Activated CD4-positive, alpha-beta memory T cell treated with anti-CD3 and anti-CD28 coated beads for 36 hours (primary cell): ENCODE results near the gene NTMT1. TPM values are rescaled to one million over a fixed set of nuclear protein-coding genes. Genes with fewer than 3 reads are reported as not detected.

ENCODE experiments used
- CTCF ChIA-PET: fragments of 350-600 bp; sonication (Branson Sonifier 250); formaldehyde crosslinking; loops from one replicate; lab custom pipeline; 2021; ENCODE audit warnings: antibody characterized with exemption, inconsistent platforms; lab: Charles Lee
- POLR2A ChIA-PET: fragments of 350-600 bp; sonication (Branson Sonifier 250); formaldehyde crosslinking; loops from one replicate; lab custom pipeline; 2021; ENCODE audit warnings: antibody characterized with exemption; lab: Charles Lee
- DNase-seq: peaks from one replicate; pipeline ENCODE4 v3.0.0-alpha.2; 2020
- H3K27ac Mint-ChIP-seq: one replicate; pipeline ENCODE4 v1.8.0; 2021; ENCODE audit warnings: mixed read lengths
- H3K27me3 Mint-ChIP-seq: one replicate; pipeline ENCODE4 v1.8.0; 2021; ENCODE audit warnings: mixed read lengths
- H3K36me3 Mint-ChIP-seq: one replicate; pipeline ENCODE4 v1.8.0; 2021; ENCODE audit warnings: mixed read lengths
- H3K4me1 Mint-ChIP-seq: one replicate; pipeline ENCODE4 v1.8.0; 2021; ENCODE audit warnings: low read depth, mixed read lengths
- H3K4me3 Mint-ChIP-seq: one replicate; pipeline ENCODE4 v1.8.0; 2021; ENCODE audit warnings: mild to moderate bottlenecking, mixed read lengths
- H3K9me3 Mint-ChIP-seq: one replicate; pipeline ENCODE4 v1.8.0; 2021; ENCODE audit warnings: mixed read lengths
- intact Hi-C: fragments of 100-400 bp; cut with micrococcal nuclease; formaldehyde crosslinking; loops from one replicate; pipeline ENCODE4 v1.15.1; 2023
- total RNA-seq, 2 experiments: library from RNA; stranded (reverse); gene quantifications; one replicate each; pipeline ENCODE4 v1.2.3, GENCODE V29; 2021

NTMT1 gene
- total RNA-seq, 2 experiments from 2014 or later: 59.9 to 64.6 TPM

GRCh38 chr9:129610213-129610472 is 15.8 kb upstream of the NTMT1 start:
- no peaks in the 10 kb centered on the region for H3K9me3 Mint-ChIP-seq
- ChIA-PET CTCF (no interaction called here), POLR2A (no interaction called here)
- intact Hi-C loops: loop anchor here (2.0 to 5.0 kb wide), 4 partner anchors 288 to 479 kb away; no protein-coding TSS in a partner anchor
- no peaks in the 10 kb centered on the region for H3K36me3 Mint-ChIP-seq
- H3K4me3 Mint-ChIP-seq: peak overlapping the region; percentile 37
- DNase-seq: no peak
- no peak overlapping the region for H3K27ac Mint-ChIP-seq
- peaks cover 31% of the 10 kb centered on the region for H3K4me1 Mint-ChIP-seq
- peaks cover 2% of the 10 kb centered on the region for H3K27me3 Mint-ChIP-seq

DNA sequence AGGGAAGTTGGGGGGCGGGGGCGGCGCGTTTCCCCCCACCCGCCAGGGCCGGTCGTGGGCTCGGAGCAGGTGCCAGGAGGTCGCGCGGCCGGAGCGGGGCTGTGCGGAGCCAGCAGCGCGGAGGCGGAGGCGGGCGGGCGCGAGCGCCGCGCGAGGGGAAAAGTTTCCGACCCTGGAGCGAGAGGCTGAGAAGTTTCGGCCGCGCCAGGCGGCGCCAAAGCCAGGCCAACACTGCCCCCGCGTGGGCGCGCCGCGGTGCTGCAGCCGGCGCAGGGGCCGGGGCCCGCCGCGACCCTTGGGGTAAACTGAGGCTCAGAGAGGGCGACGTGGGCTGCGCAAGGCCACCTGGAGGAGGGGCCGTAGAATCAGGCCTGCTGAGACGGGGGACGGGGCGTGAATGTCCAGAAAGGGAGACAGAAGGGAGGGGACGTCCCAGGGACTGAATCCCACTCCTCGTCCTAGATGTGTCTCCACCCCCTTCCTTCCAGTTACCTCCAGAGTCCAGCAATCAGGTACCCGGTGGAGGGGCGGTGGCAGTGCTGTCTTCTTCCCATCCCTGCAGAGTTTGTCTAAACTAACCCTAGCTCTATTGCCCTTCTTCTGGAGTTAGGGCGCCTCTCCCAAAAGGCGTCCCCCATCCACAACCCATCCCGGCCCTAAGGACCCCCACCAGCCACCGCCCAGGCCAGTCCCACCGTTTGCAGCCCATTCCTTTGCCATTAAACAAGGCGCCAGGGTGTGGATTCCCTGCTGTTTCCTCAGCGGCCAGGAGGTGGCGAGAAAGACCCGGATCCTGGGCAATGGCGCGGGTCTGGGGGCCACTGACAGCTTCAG is 15.3 kb upstream of the NTMT1 start:
- no peaks in the 10 kb centered on the region for H3K9me3 Mint-ChIP-seq
- peak; percentile 84 for DNase-seq
- intact Hi-C loops: loop anchor here (1.0 to 5.0 kb wide), 5 partner anchors 14 to 480 kb away; no protein-coding TSS in a partner anchor
- H3K4me3 Mint-ChIP-seq: peak overlapping the region; percentile 69
- peaks cover 2% of the 10 kb centered on the region for H3K27me3 Mint-ChIP-seq
- POLR2A ChIA-PET: interaction anchor here (1.2 kb wide), 1 partner anchor 472 kb away, joined by 4 read pairs; no protein-coding TSS in a partner anchor
- peak overlapping the region; percentile 54 for H3K27ac Mint-ChIP-seq
- H3K36me3 Mint-ChIP-seq: no peaks in the 10 kb centered on the region
- peaks cover 31% of the 10 kb centered on the region for H3K4me1 Mint-ChIP-seq
- CTCF ChIA-PET: interaction anchor here (0.6 to 4.6 kb wide), 22 partner anchors 9 to 489 kb away, joined by 3 to 70 read pairs (median 4); partner anchors contain the start of genes C9orf50, IER5L and NTMT1

GRCh38 chr9:129611307-129611800 is 14.6 kb upstream of the NTMT1 start:
- Mint-ChIP-seq H3K36me3 (no peaks in the 10 kb centered on the region), H3K4me3 (no peak overlapping the region), H3K4me1 (peaks cover 28% of the 10 kb centered on the region), H3K9me3 (no peaks in the 10 kb centered on the region), H3K27ac (no peak overlapping the region), H3K27me3 (peaks cover 2% of the 10 kb centered on the region)
- ChIA-PET POLR2A (interaction anchor here (1.2 kb wide), 1 partner anchor 473 kb away, joined by 4 read pairs; no protein-coding TSS in a partner anchor), CTCF (interaction anchor here (0.6 to 4.6 kb wide), 22 partner anchors 9 to 488 kb away, joined by 3 to 70 read pairs (median 4); partner anchors contain the start of genes C9orf50, IER5L and NTMT1)
- intact Hi-C loops: loop anchor here (1.0 to 5.0 kb wide), 5 partner anchors 13 to 481 kb away; no protein-coding TSS in a partner anchor
- no peak for DNase-seq

GRCh38 chr9:129612123-129612522 is 13.8 kb upstream of the NTMT1 start:
- Mint-ChIP-seq H3K9me3 (no peaks in the 10 kb centered on the region), H3K4me3 (no peak overlapping the region), H3K36me3 (no peaks in the 10 kb centered on the region), H3K27ac (no peak overlapping the region), H3K4me1 (peaks cover 26% of the 10 kb centered on the region), H3K27me3 (peaks cover 2% of the 10 kb centered on the region)
- intact Hi-C loops: loop anchor here (5.0 kb wide), 1 partner anchor 290 kb away; no protein-coding TSS in a partner anchor
- DNase-seq: no peak
- CTCF ChIA-PET: interaction anchor here (1.1 to 4.6 kb wide), 9 partner anchors 12 to 487 kb away, joined by 3 to 70 read pairs (median 5); partner anchors contain the start of genes IER5L and NTMT1
- POLR2A ChIA-PET: no interaction called here

- Mint-ChIP-seq H3K4me1 (peaks cover 19% of the 10 kb centered on the region), H3K9me3 (no peaks in the 10 kb centered on the region), H3K4me3 (no peak overlapping the region), H3K36me3 (no peaks in the 10 kb centered on the region), H3K27ac (no peak overlapping the region), H3K27me3 (peaks cover 2% of the 10 kb centered on the region)
- ChIA-PET CTCF (interaction anchor here (1.6 to 4.6 kb wide), 3 partner anchors 12 to 481 kb away, joined by 5 to 70 read pairs (median 24); partner anchors contain the start of gene NTMT1), POLR2A (interaction anchor here (0.8 to 1.6 kb wide), 2 partner anchors 12 kb away, joined by 3 to 4 read pairs; no protein-coding TSS in a partner anchor)
- no peak for DNase-seq
- intact Hi-C loops: loop anchor here (5.0 kb wide), 1 partner anchor 291 kb away; no protein-coding TSS in a partner anchor
Measured at GRCh38 chr9:129612815-129613519, 13.0 kb upstream of the NTMT1 start.

DNA sequence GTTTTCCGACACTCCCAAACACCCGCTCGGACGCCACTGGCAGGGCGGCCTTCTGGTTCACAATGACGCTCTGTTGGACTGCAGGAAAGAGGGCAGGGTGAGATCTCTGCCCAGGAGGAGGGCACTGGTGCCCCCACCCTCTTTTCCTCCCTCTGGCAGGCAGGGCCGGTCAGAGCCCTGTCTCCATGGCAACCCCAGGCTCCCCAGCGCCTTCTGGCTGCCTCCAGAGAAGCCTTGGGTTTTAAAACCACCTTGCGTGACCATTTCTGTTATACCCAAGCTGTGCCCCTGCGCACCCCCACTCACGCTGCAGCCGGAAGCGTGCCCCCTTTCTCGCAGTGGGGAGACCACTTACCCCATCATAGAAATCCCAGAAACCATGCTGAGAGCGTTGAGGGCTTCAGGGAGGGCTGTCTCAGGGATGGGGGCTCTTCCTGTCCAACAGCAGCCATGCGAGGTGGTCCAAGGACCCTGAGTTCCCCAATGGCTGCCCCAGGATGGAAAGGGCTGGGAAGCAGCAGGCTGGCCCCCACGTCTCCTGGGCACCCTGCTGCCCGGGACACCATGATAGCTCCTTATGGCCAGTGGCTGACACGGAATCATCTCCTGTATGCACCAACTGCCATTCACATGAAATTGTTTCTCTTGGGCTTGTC is 12.3 kb upstream of the NTMT1 start:
- POLR2A ChIA-PET: interaction anchor here (1.6 kb wide), 1 partner anchor 11 kb away, joined by 4 read pairs; no protein-coding TSS in a partner anchor
- Mint-ChIP-seq H3K4me1 (peaks cover 15% of the 10 kb centered on the region), H3K27me3 (peaks cover 4% of the 10 kb centered on the region), H3K36me3 (no peaks in the 10 kb centered on the region), H3K27ac (no peak overlapping the region), H3K4me3 (no peak overlapping the region), H3K9me3 (no peaks in the 10 kb centered on the region)
- CTCF ChIA-PET: interaction anchor here (0.7 to 4.6 kb wide), 6 partner anchors 11 to 482 kb away, joined by 4 to 70 read pairs (median 9); partner anchors contain the start of gene NTMT1
- DNase-seq: no peak
- intact Hi-C loops: loop anchor here (5.0 kb wide), 1 partner anchor 291 kb away; no protein-coding TSS in a partner anchor

DNA sequence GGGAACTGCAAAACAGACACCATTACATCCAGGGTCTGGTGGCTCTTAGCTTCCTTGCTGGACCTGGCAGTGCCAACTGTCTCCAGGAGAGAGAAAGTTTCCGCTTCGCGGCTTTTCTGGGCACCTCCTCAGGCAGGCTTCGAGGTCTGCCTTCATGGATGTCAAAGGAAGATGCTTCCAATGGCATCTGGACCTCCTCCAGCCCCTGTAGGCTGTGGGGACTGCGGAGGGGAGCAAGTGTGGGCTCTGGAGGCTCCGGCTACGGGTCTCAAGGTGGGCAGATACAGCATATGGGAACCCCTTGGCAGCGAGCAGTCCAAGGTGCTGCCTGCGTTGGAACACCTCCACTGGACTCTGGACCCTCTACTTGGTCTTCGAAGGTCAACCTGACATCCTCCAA is 11.0 kb upstream of the NTMT1 start:
- DNase-seq: no peak
- Mint-ChIP-seq H3K27ac (no peak overlapping the region), H3K36me3 (no peaks in the 10 kb centered on the region), H3K27me3 (peaks cover 11% of the 10 kb centered on the region), H3K4me1 (peaks cover 9% of the 10 kb centered on the region), H3K4me3 (no peak overlapping the region), H3K9me3 (no peaks in the 10 kb centered on the region)
- CTCF ChIA-PET: interaction anchor here (1.2 to 4.6 kb wide), 4 partner anchors 10 to 483 kb away, joined by 4 to 70 read pairs (median 18); partner anchors contain the start of gene NTMT1
- POLR2A ChIA-PET: interaction anchor here (1.6 kb wide), 1 partner anchor 10 kb away, joined by 4 read pairs; no protein-coding TSS in a partner anchor
- intact Hi-C loops: loop anchor here (5.0 kb wide), 1 partner anchor 293 kb away; no protein-coding TSS in a partner anchor

DNA sequence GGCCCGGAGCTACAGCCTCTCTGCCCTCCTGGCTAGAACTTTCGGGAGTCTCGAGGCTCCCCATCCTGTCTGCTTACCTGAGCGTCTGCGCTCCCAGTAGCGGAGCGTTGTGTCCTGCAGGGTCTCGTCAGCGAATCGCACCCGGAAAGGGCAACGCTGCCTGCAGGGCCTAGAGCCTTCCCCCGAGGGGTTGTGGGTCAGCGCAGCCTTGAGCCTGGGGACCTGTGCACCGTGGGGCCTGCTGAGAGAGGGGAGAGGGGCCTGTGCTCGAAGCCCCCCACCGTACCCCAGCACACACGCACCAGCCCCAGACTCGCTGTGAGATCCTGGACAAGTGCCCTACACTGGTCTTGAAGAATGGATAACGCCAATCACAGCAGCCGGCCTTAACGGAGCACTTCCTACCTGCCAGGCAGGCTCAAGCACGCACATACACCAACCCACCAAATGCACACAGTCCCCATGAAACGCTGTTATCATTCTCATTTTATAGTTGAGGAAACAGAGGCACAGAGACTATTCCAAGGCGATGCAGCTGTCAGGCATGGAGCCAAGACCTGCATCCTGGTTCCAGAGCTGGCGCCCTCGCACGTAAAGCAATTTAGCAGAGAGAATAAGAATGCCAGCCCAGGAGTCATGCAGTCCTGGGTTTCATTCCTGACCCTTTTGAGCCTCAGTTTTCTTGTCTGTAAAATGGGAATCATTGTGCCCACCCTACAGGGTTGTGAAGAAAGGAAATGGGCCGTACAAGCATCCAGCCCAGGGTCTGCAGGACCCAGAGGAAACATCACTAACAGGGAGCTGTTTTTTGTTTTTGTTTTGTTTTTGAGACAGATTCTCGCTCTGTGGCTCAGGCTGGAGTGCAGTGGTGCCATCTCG is 10.3 kb upstream of the NTMT1 start:
- H3K36me3 Mint-ChIP-seq: no peaks in the 10 kb centered on the region
- ChIA-PET POLR2A (no interaction called here), CTCF (interaction anchor here (1.0 to 2.0 kb wide), 4 partner anchors 10 to 484 kb away, joined by 5 to 13 read pairs (median 6); partner anchors contain the start of gene NTMT1)
- H3K27ac Mint-ChIP-seq: no peak overlapping the region
- no peak for DNase-seq
- intact Hi-C loops: no loop called here
- no peaks in the 10 kb centered on the region for H3K9me3 Mint-ChIP-seq
- peaks cover 9% of the 10 kb centered on the region for H3K4me1 Mint-ChIP-seq
- no peak overlapping the region for H3K4me3 Mint-ChIP-seq
- peaks cover 11% of the 10 kb centered on the region for H3K27me3 Mint-ChIP-seq

- Mint-ChIP-seq H3K4me1 (no peaks in the 10 kb centered on the region), H3K36me3 (no peaks in the 10 kb centered on the region), H3K4me3 (no peak overlapping the region), H3K9me3 (no peaks in the 10 kb centered on the region), H3K27ac (no peak overlapping the region), H3K27me3 (peaks cover 23% of the 10 kb centered on the region)
- intact Hi-C loops: no loop called here
- no peak for DNase-seq
- ChIA-PET POLR2A (no interaction called here), CTCF (interaction anchor here (0.6 to 2.0 kb wide), 4 partner anchors 8 to 479 kb away, joined by 3 to 6 read pairs (median 4); partner anchors contain the start of gene NTMT1)
Measured at GRCh38 chr9:129617167-129617566, 8.8 kb upstream of the NTMT1 start.
